IMR-90 (cell line): ENCODE measurements around the gene QRFP. TPM values are rescaled to one million over a fixed set of nuclear protein-coding genes. Genes with fewer than 3 reads are reported as not detected.

Experiments
- ATAC-seq: fragments of 200-7000 bp; cut with Tn5 transposase; 2 replicates; pipeline ENCODE4 v1.9.1; 2020; ENCODE audit warnings: low read depth, mild to moderate bottlenecking, moderate library complexity
- BruUV-seq: library from RNA; stranded (reverse); fragments of 400-500 nt; replicated peaks from 2 replicates; lab custom pipeline; 2021; lab: Mats Ljungman, UMichigan
- CTCF ChIA-PET: fragments of 300-600 bp; formaldehyde crosslinking; extraction: SDS; loops from one replicate; lab custom pipeline; 2021; ENCODE audit warnings: antibody characterized with exemption; lab: Yijun Ruan, JAX
- POLR2A ChIA-PET: fragments of 300-600 bp; sonication (Branson Sonifier 250); formaldehyde crosslinking; loops from one replicate; lab custom pipeline; 2022; ENCODE audit warnings: antibody characterized with exemption; ENCODE audit not compliant: unreplicated experiment; lab: Charles Lee
- DNase-seq: peaks from one replicate; pipeline ENCODE4 v3.0.0; 2013
- H2AFZ ChIP-seq: replicated peaks from 2 replicates; pipeline ENCODE3; 2013; ENCODE audit warnings: low read length, mild to moderate bottlenecking; ENCODE audit not compliant: poor library complexity
- H2AK5ac ChIP-seq: 2 replicates; pipeline ENCODE4 v1.6.1; 2013; ENCODE audit warnings: low read depth, low read length, inconsistent platforms
- H2AK9ac ChIP-seq: replicated peaks from 2 replicates; pipeline ENCODE3; 2013; ENCODE audit warnings: mild to moderate bottlenecking, low read depth, low read length, moderate library complexity; ENCODE audit not compliant: poor library complexity
- H2BK120ac ChIP-seq: 2 replicates; pipeline ENCODE4 v1.6.1; 2013; ENCODE audit warnings: low read depth, low read length, inconsistent platforms
- H2BK15ac ChIP-seq: 3 replicates; pipeline ENCODE4 v1.6.1; 2013; ENCODE audit warnings: low read depth, low read length, inconsistent platforms
- H2BK20ac ChIP-seq: 2 replicates; pipeline ENCODE4 v1.6.1; 2013; ENCODE audit warnings: low read depth, mild to moderate bottlenecking, inconsistent platforms, low read length, moderate library complexity
- H2BK5ac ChIP-seq: 2 replicates; pipeline ENCODE4 v1.6.1; 2013; ENCODE audit warnings: mild to moderate bottlenecking, low read depth, low read length, inconsistent platforms; ENCODE audit not compliant: poor library complexity, severe bottlenecking
- H3K14ac ChIP-seq: replicated peaks from 2 replicates; pipeline ENCODE4 v1.6.1; 2013; ENCODE audit warnings: low read depth, low read length, inconsistent platforms
- H3K18ac ChIP-seq: 2 replicates; pipeline ENCODE4 v1.6.1; 2013; ENCODE audit warnings: low read depth, low read length, control low read depth
- H3K23ac ChIP-seq: 2 replicates; pipeline ENCODE4 v1.6.1; 2013; ENCODE audit warnings: low read depth, low read length, inconsistent platforms
- H3K27ac ChIP-seq: 2 replicates; pipeline ENCODE4 v1.5.1; 2013; ENCODE audit warnings: mild to moderate bottlenecking, control low read depth, low read length; ENCODE audit not compliant: insufficient read depth
- H3K27me3 ChIP-seq: 2 replicates; pipeline ENCODE4 v1.6.1; 2013; ENCODE audit warnings: low read length; ENCODE audit not compliant: control insufficient read depth, insufficient read depth
- H3K36me3 ChIP-seq: 2 replicates; pipeline ENCODE4 v1.6.1; 2013; ENCODE audit warnings: low read length, mixed read lengths; ENCODE audit not compliant: control insufficient read depth, insufficient read depth
- H3K4ac ChIP-seq: 2 replicates; pipeline ENCODE4 v1.6.1; 2013; ENCODE audit warnings: low read depth, low read length, inconsistent platforms
- H3K4me1 ChIP-seq: 2 replicates; pipeline ENCODE4 v1.6.1; 2013; ENCODE audit warnings: low read length, mixed read lengths; ENCODE audit not compliant: control insufficient read depth, insufficient read depth
- H3K4me2 ChIP-seq: 2 replicates; pipeline ENCODE4 v1.6.1; 2013; ENCODE audit warnings: low read depth, mild to moderate bottlenecking, control low read depth, low read length, moderate library complexity
- H3K4me3 ChIP-seq: 2 replicates; pipeline ENCODE4 v1.5.1; 2013; ENCODE audit warnings: low read depth, mild to moderate bottlenecking, control low read depth, low read length, moderate library complexity; ENCODE audit not compliant: insufficient read depth
- H3K56ac ChIP-seq: 2 replicates; pipeline ENCODE4 v1.6.1; 2013; ENCODE audit warnings: low read length, inconsistent platforms; ENCODE audit not compliant: insufficient read depth; ENCODE audit errors: extremely low read depth
- H3K79me1 ChIP-seq, 2 experiments: 2 replicates each; pipeline ENCODE4 v1.6.1; 2013; ENCODE audit warnings: low read length in 2 of 2, inconsistent platforms in 1 of 2, low read depth in 1 of 2
- H3K9ac ChIP-seq: 2 replicates; pipeline ENCODE4 v1.6.1; 2013; ENCODE audit warnings: low read depth, low read length, control low read depth
- H3K9me1 ChIP-seq: 2 replicates; pipeline ENCODE4 v1.6.1; 2013; ENCODE audit warnings: low read length, inconsistent platforms; ENCODE audit not compliant: insufficient read depth
- H3K9me3 ChIP-seq: 2 replicates; pipeline ENCODE4 v1.6.1; 2013; ENCODE audit warnings: low read length; ENCODE audit not compliant: control insufficient read depth, insufficient read depth
- H4K20me1 ChIP-seq: 2 replicates; pipeline ENCODE4 v1.6.1; 2013; ENCODE audit warnings: low read length, inconsistent platforms; ENCODE audit not compliant: insufficient read depth
- H4K5ac ChIP-seq: 2 replicates; pipeline ENCODE4 v1.6.1; 2013; ENCODE audit warnings: mild to moderate bottlenecking, low read depth, low read length, control low read depth
- H4K8ac ChIP-seq, 2 experiments: 2 replicates each; pipeline ENCODE4 v1.6.1; 2013; ENCODE audit warnings: low read depth in 2 of 2, low read length in 2 of 2, control low read depth in 1 of 2, inconsistent platforms in 1 of 2
- H4K91ac ChIP-seq: 2 replicates; pipeline ENCODE4 v1.6.1; 2013; ENCODE audit warnings: low read depth, low read length, inconsistent platforms; ENCODE audit not compliant: insufficient read depth
- BHLHE40 ChIP-seq: fragments of 150-350 bp; IDR thresholded peaks from 2 replicates; pipeline ENCODE4 v1.6.1; 2016; ENCODE audit warnings: mild to moderate bottlenecking, low read depth, low read length
- CEBPB ChIP-seq: IDR thresholded peaks from 2 replicates; pipeline ENCODE4 v1.6.1; 2012; ENCODE audit warnings: low read depth, low read length, improper control_type of control experiment
- CHD1 ChIP-seq: IDR thresholded peaks from 2 replicates; pipeline ENCODE4 v1.6.1; 2012; ENCODE audit warnings: low read depth, low read length, improper control_type of control experiment
- CTCF ChIP-seq: conservative IDR thresholded peaks from 2 replicates; pipeline ENCODE4 v1.5.1; 2012; ENCODE audit warnings: mild to moderate bottlenecking, low read depth, low read length, improper control_type of control experiment
- MAFK ChIP-seq: IDR thresholded peaks from 2 replicates; pipeline ENCODE4 v1.6.1; 2012; ENCODE audit warnings: low read depth, low read length, improper control_type of control experiment
- MXI1 ChIP-seq: IDR thresholded peaks from 2 replicates; pipeline ENCODE4 v1.6.1; 2012; ENCODE audit warnings: low read depth, mild to moderate bottlenecking, low read length, moderate library complexity, borderline replicate concordance
- NFE2L2 ChIP-seq: fragments of 150-350 bp; IDR thresholded peaks from 2 replicates; pipeline ENCODE4 v1.6.1; 2016; ENCODE audit warnings: low read depth, mild to moderate bottlenecking, low read length
- POLR2A ChIP-seq: IDR thresholded peaks from 2 replicates; pipeline ENCODE4 v1.6.1; 2012; ENCODE audit warnings: mild to moderate bottlenecking, low read depth, low read length
- RAD21 ChIP-seq: IDR thresholded peaks from 2 replicates; pipeline ENCODE4 v1.6.1; 2012; ENCODE audit warnings: low read length, improper control_type of control experiment
- RCOR1 ChIP-seq: IDR thresholded peaks from 2 replicates; pipeline ENCODE4 v1.6.1; 2012; ENCODE audit warnings: mild to moderate bottlenecking, low read length, improper control_type of control experiment; ENCODE audit not compliant: insufficient replicate concordance
- RFX5 ChIP-seq: IDR thresholded peaks from 2 replicates; pipeline ENCODE4 v1.8.0; 2012; ENCODE audit warnings: low read depth, mild to moderate bottlenecking, low read length, moderate library complexity
- SMC3 ChIP-seq: fragments of 150-350 bp; IDR thresholded peaks from 2 replicates; pipeline ENCODE4 v1.6.1; 2016; ENCODE audit warnings: low read depth, mild to moderate bottlenecking, antibody characterized with exemption, low read length, moderate library complexity
- WGBS, 2 experiments: methylation state at CpG; one replicate each; pipeline versions ENCODE4 v1.1.5 to v1.1.7; 2013; ENCODE audit warnings: missing lambda C conversion rate in 2 of 2; ENCODE audit not compliant: insufficient read length in 1 of 2; ENCODE audit errors: extremely low coverage in 2 of 2; 5-methylcytosine and 5-hydroxymethylcytosine counted together
- dilution Hi-C: fragments of 300-500 bp; cut with HindIII; formaldehyde crosslinking; loops from one replicate; pipeline ENCODE4 v1.14.3; 2018; ENCODE audit warnings: low sequenced_read_pairs; ENCODE audit not compliant: unreplicated experiment
- in situ Hi-C: fragments of 300-500 bp; cut with MboI; formaldehyde crosslinking; loops from 3 replicates; pipeline ENCODE4 v1.14.3; 2019; ENCODE audit warnings: low sequenced_read_pairs, inconsistent platforms, mixed read lengths
- intact Hi-C: fragments of 100-400 bp; cut with micrococcal nuclease; formaldehyde crosslinking; loops from 2 replicates; pipeline ENCODE4 v1.10.0; 2022
- polyA plus RNA-seq, 3 experiments: library from polyadenylated mRNA; depleted of rRNA; stranded (reverse); fragments of >200 nt; gene quantifications; 2 replicates each; pipeline ENCODE4 v1.2.3, GENCODE V29; 2012; ENCODE audit warnings: low replicate concordance in 1 of 3
- total RNA-seq: library from RNA; depleted of rRNA; stranded (reverse); fragments of >200 nt; gene quantifications from 2 replicates; pipeline ENCODE4 v1.2.3, GENCODE V29; 2012
- TF ChIP-seq, protein P1 (sequence below): fragments of 150-350 bp; IDR thresholded peaks from 2 replicates; pipeline ENCODE4 v1.6.1; 2016; ENCODE audit warnings: low read depth, mild to moderate bottlenecking, low read length, moderate library complexity, borderline replicate concordance

Gene QRFP
- total and polyA plus RNA-seq, 2 of the 4 experiments (the other 2 are of a cell fraction), result not detected

GRCh38 chr9:130905902-130906734, 9.5 kb upstream of the QRFP start (continued):
- TF ChIP-seq MAFK, result no peak

DNA sequence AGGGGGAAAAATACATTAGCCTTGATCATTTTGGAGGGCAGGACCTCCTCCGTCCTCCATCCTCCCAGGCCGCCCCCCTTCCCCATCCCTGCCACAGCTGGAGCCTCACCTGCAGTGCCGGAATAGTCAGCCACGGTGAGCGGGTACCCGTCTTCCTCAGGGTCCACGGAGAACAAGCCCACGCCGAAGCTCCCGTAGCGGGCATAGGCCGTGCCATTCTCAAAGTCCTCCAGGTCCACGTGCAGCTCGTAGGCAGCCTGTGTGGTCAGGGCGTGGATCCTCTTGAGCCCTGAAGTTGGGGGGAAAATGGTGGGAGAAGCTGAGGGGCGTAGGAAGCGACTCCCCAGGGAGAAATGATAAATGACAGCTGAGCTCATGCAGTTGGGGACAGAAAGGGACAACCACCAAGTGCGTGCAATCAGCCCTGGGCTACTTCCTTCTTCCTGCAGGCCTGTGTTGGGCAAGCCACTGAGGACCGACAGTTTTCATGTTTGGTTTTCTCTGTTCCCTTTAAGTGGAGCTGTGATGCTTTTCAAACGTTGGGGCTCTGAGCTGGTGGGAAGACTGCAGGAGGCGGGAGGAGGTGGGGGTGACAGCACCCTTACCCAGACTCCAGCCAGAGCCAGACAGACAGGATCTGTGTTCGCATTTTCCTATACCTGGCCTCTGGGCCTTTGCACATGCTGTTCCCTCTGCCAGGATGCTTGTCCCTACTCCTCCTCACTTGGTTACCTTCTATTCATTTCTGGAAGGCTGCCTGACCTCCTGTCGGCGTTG, 8.7 kb upstream of the QRFP start:
- Histone ChIP-seq H3K27ac (no peak overlapping the region), H3K56ac (no peak overlapping the region), H3K4me1 (no peaks in the 10 kb centered on the region), H3K9me1 (no peaks in the 10 kb centered on the region), H3K4me2 (no peak overlapping the region), H3K9me3 (peaks cover 2% of the 10 kb centered on the region; the same call in 1 of the 2 replicates), H3K9ac (no peak overlapping the region), H3K36me3 (no peaks in the 10 kb centered on the region), H3K14ac (no peak overlapping the region), H3K18ac (no peak overlapping the region), H2BK20ac (no peak overlapping the region), H3K23ac (no peak overlapping the region), H4K20me1 (no peaks in the 10 kb centered on the region), H2BK15ac (no peak overlapping the region), H3K4ac (no peak overlapping the region), H2AFZ (no peak overlapping the region), H2AK9ac (no peak overlapping the region), H2BK120ac (no peak overlapping the region), H4K8ac (no peak overlapping the region), H4K5ac (no peak overlapping the region), H4K91ac (no peak overlapping the region), H3K27me3 (no peaks in the 10 kb centered on the region), H3K79me1 (no peaks in the 10 kb centered on the region), H2BK5ac (no peak overlapping the region), H2AK5ac (no peak overlapping the region), H3K4me3 (no peak overlapping the region)
- dilution Hi-C loops, result no loop called here
- no TSS peak for BruUV-seq
- DNase-seq, result no peak
- 83% methylated on average over 6 of the region's 24 CpGs; no CpG with 5 or more reads in 1 of the 2 experiments for WGBS, 2 experiments
- ATAC-seq, result no peak
- CTCF ChIA-PET, result no interaction called here
- in situ Hi-C loops, result no loop called here
- POLR2A ChIA-PET, result no interaction called here
- intact Hi-C loops, result no loop called here
- TF ChIP-seq NFE2L2 (no peak), POLR2A (no peak), SMC3 (no peak), RAD21 (no peak), RCOR1 (no peak), CEBPB (no peak), BHLHE40 (no peak), RFX5 (no peak), CTCF (no peak), MXI1 (no peak), CHD1 (no peak)
- TF ChIP-seq, protein P1, sequence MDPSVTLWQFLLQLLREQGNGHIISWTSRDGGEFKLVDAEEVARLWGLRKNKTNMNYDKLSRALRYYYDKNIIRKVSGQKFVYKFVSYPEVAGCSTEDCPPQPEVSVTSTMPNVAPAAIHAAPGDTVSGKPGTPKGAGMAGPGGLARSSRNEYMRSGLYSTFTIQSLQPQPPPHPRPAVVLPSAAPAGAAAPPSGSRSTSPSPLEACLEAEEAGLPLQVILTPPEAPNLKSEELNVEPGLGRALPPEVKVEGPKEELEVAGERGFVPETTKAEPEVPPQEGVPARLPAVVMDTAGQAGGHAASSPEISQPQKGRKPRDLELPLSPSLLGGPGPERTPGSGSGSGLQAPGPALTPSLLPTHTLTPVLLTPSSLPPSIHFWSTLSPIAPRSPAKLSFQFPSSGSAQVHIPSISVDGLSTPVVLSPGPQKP, result no peak
